Measurements from ENCODE around the gene FAM3D. TPM values are rescaled to one million over a fixed set of nuclear protein-coding genes. Genes with fewer than 3 reads are reported as not detected.
A peak's percentile ranks its signal among the peaks of the same experiment; 100 is the strongest.
"Not testable (repeated sequence)": the region's sequence is repeated elsewhere in the genome, so short reads cannot be mapped to it uniquely, and the experiment has no call there.

FAM3D gene
- total RNA-seq, 1 experiment from 2014 or later: not detected

DNA sequence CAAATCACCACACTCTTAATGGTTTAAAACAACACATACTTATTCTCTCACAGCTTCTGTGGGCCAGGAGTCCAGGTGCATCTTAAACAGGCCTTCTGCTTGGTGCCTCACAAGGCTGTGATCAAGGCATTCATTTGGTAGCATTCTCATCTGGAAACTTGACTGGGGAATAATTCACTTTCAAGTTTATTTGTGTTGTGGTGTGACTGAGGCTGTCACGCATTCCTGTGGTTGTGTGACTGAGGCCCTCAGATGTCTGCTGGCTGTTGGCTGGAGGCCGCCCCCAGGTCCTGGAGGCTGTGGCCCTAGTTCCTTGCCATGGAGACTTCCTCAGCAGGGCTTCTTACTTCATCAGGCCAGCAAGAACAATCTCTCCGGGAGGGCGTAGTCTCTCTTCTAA is 16.9 kb upstream of the FAM3D start:
- DNase-seq (ENCODE audit: low read depth): peak; percentile 57

DNA sequence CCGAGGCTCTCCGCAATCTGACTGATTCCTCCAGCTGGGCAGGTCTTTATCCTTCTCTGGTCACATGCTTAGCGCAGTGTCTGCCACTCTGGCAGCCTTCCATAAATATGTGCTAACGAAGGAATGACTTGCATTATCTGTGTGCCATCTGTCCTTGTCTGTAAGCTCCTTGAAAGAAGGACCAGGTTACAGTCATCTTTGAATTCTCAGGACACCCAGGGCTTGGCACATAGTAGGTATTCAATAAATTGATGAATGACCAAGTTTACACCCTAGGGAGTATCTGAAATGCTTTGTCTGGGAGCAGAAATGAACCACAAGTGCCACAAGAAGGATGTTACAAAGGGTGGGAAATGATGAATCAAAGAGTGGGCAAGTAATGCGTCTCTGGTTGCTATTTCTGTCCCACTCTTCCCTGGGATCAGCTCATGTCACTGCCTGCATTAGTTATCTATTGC is 16.5 kb upstream of the FAM3D start:
- no peak for DNase-seq (ENCODE audit: low read depth)

DNA sequence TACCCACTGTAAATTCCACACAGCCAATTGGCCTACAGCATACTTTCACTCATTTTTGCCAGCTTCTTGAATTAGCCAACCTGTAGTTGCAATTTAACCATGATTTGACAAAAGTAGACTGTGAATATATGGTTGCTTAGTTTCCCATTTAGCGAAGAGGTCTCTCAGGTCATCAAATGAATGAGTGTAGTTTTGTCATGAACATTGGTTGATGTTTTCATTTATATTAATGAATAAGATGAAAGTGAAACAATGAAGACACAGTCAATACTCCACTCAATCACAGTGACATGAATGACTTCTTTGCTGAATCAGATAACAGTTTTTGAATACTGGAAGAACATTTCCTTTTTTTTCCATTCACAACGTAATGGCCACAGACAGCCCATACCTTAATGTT is 15.3 kb upstream of the FAM3D start:
- DNase-seq (ENCODE audit: low read depth): no peak

DNA sequence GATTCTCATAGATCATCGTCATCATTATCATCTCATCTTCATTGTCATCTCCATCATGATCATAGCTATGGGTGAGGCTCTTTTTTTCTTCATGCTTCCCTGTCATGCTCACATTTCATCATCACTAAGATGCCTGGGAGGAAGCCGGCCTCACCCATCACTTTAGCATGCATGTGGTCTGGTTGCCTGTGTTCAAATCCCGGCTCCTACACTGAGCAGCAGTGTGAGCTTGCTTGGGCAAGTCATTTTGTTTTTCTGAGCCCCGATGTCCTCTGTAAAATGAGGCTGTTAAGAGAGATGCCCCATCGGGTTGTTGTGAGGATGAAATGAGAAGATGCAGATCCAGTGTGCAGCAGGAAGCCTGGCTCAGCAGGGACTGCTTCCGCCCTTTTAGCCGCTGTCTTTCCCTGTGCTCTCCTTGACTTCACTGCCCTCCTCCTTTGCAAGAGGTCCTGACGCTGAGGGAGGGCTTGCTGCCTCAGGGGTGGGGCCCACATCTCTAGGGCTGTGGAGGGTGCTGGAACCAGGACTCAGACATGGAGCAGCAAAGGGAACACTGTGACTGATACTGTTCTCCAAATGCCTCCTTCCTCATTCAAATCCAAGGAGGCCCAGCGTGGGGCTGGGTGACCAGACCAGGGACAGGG is 14.4 kb upstream of the FAM3D start:
- DNase-seq (ENCODE audit: low read depth): no peak

DNA sequence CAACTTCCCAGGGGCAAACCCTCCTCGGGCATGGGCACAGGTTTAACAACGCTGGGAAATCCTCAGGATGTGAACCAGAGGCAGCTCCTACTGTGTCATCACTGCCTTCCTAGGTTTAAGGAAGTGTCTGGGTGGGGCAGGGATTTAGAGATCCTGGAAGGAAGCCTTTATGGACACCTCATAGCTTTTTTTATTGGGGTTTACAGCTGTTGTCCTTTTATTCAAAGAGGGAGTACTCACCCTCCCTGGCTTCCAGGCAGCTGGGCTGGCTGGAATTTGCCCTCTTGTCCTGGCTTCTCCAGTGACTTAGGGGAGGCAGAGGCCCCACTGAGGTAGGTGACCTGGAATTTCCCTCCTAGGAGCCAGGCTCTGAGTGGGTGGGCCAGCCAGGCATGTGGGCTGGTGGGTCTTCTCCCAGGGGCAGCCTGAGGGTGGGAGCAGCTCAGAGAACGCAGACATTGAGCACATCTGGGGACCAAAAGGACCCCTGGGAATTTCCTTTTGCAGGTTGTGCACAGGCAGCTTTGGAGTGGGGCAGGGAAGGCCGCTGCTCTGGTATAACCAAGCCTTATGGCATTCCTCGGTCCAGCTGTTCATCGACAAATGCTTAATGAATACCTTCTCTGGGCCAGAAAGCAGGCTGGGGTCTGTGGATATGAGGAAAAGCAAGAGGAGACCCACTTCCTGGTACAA is 13.5 kb upstream of the FAM3D start:
- DNase-seq (ENCODE audit: low read depth): no peak

DNA sequence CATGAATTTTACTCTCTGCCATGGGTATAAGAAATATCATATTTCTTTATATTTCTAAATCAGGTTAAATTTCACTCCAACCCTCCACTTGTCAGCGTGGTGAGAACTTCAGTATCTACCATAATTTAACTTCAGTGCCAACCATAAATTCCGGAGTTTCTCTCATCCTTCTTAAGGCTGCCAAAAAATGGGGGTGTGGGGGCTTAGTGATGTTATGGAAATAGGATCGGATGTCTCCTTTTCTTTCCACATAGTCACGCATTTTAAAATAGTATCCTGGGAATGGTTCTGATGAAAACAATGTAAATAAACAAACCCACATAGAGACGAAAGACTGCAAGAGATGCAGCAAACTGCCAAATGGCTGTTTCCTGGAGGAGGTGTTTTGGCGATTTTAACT is 12.9 kb upstream of the FAM3D start:
- no peak for DNase-seq (ENCODE audit: low read depth)

DNA sequence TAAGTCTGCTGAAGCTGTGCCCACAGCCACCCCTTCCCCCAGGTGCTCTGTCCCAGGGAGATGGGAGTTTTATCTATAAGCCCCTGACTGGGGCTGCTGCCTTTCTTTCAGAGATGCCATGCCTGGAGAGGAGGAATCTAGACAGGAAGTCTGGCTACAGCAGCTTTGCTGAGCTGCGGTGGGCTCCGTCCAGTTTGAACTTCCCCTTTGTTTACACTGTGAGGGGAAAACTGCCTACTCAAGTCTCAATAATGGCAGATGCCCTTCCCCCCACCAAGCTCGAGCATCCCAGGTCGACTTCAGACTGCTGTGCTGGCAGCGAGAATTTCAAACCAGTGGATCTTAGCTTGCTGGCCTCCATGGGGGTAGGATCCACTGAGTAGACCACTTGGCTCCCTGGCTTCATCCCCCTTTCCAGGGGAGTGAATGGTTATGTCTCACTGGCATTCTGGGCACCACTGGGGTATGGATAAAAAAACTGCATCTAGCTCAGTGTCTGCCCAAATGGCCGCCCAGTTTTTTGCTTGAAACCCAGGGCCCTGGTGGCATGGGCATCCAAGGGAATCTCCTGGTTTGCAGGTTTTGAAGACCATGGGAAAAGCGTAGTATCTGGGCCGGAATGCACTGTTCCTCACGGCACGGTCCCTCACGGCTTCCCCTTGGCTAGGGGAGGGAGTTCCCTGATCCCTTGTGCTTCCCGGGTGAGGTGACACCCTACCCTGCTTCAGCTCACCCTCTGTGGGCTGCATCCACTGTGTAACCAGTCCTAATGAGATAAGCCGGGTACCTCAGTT is 11.8 kb upstream of the FAM3D start:
- DNase-seq (ENCODE audit: low read depth): not testable (repeated sequence)

DNA sequence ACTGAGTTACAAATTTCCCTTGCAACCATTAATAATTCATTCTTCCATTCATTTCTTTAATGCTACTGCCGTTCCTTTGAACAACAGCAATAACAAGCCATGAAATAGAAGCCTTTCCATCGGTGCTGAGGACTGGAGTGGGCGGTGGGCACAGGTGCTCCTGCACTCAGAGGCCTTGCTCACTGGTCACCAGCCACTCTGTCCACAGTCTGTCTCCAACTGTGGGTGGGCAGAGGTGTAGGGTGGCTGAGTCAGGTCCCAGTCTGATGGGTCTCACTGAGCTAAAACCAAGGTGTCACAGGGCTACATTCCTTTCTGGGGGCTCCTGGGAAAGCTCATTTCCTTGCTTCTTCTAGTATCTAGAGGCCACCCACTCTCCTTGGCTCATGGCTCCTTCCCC is 6.3 kb upstream of the FAM3D start:
- no peak for DNase-seq (ENCODE audit: low read depth)

DNA sequence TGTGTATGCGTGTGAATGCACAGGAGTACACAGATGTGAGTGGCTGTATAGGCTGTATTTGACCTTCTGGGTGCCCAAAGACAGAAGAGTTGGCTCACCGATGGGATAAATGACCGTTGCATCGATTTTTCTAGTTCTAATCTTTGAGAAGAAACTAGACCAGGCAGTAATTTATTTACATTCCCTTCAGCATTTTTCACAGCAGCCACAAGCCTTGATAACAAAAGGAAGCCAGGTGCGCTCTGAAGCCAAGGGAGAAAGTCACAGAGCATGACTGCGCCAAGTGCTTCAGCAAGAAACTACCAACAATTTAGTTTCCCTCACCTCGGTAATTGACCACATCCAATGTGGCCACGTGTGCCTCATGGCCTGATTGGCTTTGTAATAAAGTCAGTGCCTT is 5.9 kb upstream of the FAM3D start:
- DNase-seq (ENCODE audit: low read depth): no peak

DNA sequence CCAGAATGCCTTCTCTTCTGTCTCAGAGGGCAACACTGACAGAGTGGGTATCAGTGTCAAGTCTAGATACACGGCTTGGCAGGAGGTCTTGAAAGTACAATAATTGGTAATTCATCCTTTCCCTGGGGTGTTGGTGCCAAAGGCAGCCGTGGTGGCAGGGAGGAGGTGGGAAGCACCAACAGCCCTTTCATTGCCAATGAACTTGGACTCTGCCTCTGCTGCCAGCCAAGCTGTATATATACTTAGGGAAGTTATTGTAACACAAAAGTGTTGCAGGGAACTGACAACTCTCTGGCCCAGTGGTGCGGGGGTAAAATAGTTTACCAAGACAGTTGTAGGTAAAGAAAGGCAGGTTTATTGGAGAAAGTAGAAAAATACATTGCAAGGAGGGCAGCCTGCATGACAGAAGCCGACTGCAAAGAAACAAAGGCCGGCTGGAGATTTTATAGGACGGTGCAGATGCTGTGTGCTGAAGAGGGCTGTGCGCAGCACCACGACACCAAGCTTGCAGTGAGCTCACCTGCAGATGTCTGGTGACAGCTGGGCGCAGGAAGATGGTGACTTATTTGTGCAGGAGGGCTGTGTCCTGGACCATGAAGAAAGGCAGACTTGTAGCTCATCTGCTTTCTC is 4.0 kb upstream of the FAM3D start:
- no peak for DNase-seq (ENCODE audit: low read depth)

DNA sequence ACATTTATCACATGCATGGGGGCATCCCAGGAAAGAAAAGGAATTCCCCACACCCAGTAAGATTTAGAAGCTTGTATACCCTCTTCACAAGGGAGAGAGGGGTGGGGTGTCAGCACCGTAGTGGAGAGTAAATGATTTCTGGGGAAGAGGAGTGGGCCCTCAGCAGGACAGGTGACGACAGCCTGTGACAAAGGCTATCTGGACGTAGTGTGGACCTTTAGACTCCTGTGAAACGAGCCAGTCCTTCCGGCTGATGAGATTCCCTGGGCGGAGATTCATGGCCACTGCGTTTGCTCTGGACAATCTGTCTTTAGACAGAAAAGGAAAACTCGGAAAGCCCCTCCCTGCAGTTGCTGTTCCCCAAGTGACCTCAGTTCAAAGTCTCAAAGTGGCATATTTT is 1.7 kb upstream of the FAM3D start:
- no peak for DNase-seq (ENCODE audit: low read depth)

DNA sequence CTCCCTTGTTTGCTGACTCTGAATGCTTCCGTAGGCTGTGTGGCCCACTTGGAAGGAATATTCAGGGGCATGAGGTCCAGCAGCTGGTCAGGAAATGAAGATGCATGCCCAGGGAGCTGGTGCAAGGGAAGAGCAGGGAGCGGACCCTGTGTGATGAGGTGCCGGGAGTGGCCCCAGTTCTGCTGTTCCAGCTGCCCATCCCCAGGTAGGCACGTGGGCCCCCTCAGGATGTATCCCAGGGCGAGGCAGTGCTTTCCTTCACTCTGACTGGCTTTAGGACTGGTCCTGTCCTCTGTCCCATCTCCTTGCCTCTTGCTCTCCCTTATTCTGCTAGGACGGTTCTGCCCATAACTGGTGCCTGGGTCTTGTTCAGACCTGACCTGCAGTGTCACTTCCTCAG is 1.1 kb upstream of the FAM3D start:
- DNase-seq (ENCODE audit: low read depth): no peak

DNA sequence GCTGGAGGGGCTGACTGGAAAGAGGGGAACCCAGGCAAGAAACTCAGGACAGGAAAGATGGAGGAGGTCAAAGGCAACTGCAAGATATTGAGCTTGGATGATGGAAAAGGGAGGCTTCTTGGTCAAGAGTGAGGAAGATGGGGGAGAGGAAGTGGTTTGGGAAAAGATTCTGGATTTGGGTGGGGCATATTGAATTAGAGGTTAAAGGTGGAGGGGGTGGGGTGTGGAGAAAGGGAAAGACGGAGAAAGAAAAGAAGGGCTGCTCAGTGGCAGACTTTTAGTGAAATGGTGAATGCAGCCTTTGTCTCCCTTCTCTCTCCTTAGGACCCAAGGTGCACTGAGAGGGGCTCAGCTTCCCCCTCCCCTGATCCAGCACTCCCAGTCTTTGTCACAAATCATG is 655 bp upstream of the FAM3D start:
- no peak for DNase-seq (ENCODE audit: low read depth)

DNA sequence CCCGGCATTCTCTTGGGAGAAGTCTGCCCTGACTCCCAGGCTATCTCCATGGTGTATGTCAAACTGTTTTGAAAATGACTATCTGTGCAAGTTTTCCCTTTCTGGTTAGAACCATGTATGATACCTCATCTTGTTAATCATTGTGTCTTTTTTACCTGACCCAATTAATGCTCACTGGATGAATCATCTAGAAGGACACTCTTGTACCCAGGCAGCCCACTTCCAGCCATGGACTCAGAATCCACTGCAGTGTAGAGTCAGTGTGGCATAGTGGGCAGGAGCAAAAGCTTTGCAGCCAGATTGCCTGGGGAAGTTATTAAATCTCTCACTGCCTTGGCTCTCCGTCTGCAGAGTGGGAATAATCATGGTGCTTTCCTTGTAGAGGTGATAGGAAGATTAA is 1.2 kb downstream of the FAM3D start:
- no peak for DNase-seq (ENCODE audit: low read depth)

DNA sequence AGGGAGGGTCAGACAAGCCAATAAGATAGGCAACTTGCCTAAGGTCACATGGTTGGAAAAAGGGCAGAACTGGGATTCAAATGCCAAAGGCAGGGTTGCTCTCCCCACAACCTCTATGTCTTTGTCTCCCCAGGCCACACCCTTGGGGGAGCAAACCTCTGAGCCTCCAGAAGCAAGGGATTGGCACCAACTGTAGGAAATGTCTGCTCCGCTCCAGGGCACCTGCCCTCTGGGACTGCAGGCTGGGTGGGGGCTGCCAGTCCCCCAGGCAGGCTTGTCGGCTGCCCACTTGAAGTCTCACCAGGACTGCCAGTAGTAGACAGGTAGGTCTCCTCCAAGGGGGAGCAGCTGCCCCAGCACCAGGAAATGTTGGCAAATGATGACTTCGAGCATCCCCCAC is 2.0 kb downstream of the FAM3D start:
- no peak for DNase-seq (ENCODE audit: low read depth)

DNA sequence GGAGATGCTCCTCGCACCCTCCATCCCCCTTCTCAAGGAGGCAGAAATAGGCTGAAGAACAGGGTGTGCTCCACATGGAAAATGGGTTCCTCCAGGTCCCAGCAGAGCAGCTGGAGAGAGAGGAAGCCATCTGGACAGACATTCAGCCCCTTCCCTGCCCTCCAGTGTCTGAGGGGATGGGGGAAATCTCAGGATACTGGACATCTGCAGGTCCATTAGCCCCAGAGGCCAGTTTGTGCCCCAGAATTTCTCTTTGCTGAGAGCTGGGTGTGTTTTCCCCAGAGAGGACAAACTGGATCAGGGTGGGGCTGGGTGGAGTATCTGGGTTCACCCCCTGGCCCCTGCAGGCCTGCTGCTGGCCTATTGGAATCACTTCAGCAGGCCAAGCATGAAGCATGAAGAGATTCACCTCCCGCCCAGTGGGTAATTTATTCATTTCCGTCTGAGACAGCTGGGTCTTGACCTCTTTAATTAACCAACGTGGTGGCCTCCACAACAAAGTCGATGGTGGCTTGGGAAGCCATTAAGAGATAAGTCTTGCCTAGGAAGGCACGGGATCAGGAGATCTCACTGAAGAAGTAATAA is 4.6 kb downstream of the FAM3D start:
- no peak for DNase-seq (ENCODE audit: low read depth)

DNA sequence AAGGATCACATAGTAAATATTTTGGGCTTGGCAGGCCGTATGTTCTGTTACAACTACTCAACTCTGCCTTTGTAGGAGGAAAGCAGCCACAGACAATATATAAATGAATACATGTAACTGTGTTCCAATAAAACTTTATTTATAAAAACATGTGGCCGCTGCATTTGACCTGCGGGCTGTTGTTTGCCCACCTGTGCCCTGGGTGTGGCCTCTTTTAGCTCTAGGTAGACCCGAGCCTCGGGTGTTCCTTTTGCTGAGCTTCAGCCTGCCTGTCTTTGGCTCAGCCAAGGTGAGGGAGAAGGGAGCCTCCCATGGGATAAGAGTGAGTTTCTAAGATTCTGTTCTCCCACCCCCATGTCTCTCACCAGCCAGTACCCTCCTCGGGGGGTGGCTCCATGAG is 5.6 kb downstream of the FAM3D start:
- DNase-seq (ENCODE audit: low read depth): no peak

DNA sequence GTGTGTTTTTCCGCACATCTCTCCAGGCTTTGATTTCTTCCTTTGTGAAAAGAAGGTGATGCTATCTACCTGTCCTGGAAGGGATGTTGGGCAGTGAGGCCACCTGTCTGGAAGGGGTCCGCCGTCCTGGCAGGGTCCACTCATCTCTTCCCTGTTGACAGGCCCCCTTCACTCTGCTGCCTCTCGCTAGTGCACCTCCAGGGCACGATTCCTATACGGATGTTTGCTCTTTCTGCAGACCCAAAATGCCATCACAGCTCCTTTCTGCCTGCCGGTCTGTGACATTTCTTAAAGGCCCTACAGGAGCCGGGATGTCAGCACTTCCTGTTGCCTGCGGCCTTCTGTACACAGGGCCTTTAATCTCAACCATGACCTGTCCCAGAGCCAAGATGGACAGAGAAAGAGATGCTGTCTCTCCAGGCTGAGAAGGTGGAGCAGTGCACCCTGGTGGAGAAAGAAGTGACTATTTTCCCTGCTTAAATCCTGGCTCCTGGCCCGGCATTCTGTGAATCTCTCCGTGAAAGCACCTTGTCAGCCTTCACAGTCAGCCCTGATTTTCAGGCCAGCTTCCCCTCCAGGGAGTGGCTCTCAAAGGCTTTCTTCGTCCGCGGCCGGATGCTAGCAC is 7.4 kb downstream of the FAM3D start:
- DNase-seq (ENCODE audit: low read depth): peak; percentile 14

DNA sequence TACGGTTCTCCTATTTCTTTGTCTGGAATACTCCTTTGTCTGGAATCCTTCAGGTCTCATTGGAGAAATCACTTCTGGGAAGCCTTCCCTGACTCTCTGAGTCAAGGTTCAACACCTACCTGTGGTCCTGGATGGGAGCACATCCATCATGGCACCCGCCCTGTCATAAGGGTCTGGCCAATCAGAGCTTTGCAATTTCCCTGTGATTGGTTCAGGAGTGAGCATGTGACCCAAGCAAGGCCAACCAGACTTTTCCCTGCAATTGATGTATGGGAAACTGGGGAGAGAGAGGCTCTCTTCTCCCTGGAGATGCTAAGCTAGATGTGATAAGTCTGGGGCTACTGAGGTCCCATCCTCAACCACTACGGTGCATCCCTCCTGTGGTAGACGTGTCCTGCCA is 8.1 kb downstream of the FAM3D start:
- no peak for DNase-seq (ENCODE audit: low read depth)

DNA sequence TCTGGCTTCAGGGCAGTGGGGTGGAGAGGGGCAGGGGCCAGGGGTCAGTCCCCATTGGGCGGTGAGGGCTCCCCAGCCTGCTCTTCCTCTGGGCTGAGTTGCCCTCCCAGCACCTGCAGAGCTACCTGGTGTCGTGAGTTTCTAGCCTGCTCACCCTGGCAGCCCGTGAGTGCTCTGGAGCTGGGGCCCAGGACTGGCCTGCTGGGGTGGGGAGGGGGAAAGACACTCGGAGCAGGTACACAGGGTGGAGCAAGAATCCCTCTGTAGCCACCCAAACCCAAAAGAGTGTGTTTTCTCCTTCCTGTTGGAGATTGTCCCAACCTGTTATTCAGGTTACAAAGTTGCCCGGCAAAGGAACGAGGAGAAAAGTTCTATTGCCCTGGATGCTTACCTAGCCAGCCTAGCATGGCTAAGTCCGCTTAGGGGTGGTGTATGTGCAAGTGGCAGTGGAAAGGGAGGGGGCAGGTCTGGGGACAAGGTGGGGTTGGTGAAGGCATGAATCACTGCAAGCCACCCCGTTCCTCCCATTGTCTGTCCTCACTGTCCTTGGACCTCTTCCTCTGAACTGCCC is 8.9 kb downstream of the FAM3D start:
- DNase-seq (ENCODE audit: low read depth): no peak

DNA sequence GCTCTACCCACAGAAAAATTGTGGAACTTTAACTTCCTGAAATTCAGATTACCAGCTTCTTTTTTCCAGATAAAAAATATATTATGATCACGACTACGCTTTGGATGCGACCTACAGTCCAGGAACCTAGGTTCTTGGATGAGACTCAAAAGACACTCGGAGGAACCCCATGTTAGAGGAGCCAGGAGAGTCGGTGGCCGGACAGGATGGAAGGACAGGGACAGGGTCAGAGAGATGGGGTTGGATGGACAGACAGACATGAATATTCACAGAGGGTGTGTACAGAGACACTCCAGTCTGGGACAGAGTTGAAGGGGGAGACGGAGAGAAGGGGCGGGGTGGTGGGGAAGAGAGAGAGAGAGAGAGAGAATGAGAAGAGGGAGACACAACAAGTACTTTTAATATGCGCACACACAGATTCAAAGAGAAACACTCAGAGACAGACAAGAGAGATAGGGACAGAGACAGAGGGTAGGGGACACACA is 9.5 kb downstream of the FAM3D start:
- no peak for DNase-seq (ENCODE audit: low read depth)
